ENCODE data around the gene RBM34. TPM values are rescaled to one million over a fixed set of nuclear protein-coding genes. Genes with fewer than 3 reads are reported as not detected.
"Not testable (repeated sequence)": the region's sequence is repeated elsewhere in the genome, so short reads cannot be mapped to it uniquely, and the experiment has no call there.

The RBM34 gene, protein sequence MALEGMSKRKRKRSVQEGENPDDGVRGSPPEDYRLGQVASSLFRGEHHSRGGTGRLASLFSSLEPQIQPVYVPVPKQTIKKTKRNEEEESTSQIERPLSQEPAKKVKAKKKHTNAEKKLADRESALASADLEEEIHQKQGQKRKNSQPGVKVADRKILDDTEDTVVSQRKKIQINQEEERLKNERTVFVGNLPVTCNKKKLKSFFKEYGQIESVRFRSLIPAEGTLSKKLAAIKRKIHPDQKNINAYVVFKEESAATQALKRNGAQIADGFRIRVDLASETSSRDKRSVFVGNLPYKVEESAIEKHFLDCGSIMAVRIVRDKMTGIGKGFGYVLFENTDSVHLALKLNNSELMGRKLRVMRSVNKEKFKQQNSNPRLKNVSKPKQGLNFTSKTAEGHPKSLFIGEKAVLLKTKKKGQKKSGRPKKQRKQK
- total RNA-seq: 24.0 TPM

DNA sequence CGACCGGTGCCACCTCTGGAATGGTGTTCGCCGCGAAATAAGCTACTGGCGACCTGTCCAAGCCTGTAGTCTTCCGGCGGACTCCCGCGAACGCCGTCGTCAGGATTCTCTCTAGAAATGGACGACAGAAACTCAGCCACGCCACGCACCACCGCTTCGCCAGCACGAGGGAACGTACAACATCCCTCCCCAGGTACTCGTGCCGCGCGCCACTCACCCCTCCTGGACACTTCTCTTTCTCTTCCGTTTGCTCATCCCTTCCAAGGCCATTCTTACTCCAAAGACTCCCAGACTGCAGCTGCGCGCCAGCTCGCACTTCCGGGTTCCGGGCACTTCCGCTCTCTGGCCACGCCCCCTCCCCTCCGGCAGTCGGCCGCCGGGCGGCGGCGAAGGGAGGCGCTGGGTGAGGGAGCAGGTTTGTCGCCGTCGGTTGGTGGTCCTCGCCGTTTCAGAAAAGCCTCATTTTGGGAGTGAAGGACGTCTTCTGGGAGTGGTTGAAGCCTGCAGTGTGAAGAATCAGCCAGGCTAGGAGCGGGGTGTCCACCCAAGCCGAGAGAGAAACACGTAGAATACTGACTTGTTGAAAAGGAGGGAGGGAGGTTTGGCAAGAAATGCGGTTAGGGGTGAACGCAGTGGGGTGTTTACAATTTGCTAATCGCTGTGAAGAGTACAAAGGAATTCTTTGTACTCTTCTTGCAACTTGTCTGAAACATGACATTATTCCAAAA lies at the start of gene RBM34:
Gene RBM34 (minus strand): TSS at position 294 of the 728 bp plus-strand sequence. CDS start 24 bp downstream, at position 270.
- peak; percentile 81 to 93 (median 91) for DNase-seq (ENCODE audit: low read depth in 2 of 3, low spot score in 2 of 3)

DNA sequence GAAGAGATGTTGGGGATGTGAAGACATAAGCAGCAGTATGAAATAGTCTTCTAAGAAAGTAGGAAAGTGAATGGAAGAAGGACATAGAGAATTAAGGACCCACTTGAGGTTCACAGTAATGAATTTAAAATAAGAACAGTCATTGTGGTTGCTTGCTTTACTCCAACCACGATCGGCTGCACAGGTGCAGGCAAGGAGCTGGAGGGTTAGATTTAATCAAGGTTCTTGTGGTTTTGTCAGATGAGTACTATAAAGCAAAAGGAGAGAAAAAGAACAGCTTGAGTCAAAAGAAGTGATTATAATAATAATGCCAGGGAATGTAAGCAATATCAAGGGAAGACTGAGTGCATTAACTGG lies 46.1 kb upstream of the RBM34 start:
- DNase-seq (ENCODE audit: low read depth in 2 of 3, low spot score in 2 of 3): peak; percentile 14 to 78 (median 41)

DNA sequence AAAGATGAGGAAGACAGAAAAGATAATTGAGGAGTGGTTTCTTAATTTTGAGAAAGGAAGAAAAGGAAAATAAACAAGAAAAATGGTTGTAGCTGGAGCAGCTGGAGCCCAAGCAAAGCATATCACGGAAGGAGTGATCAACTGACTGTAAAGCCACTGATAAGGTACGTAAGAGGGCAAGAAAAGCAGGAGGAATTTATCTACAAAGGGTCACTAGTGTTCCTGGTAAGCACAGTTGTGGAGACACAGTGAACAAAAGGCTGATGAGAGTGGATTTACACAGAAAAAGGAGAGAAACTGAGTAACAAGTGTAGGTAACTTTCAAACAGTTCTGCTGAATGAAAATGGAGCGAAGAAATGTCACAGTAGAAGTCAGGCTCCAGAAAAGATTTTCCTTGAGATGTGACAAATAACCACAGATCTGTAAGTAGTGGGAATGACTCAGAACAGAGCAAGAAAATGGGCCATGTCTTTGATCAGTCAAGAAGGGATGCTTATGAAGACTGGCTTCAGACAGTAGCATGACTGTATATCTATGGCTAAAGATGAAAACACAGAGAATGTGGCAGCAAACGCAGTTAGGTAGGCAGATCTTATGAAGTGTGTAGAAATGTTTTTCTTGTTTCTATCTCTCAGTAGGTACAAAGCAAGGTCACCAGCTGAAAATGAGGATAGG lies 45.6 kb upstream of the RBM34 start:
- peak in 1 of 3 donors; percentile 7 for DNase-seq (ENCODE audit: low read depth in 2 of 3, low spot score in 2 of 3)

DNA sequence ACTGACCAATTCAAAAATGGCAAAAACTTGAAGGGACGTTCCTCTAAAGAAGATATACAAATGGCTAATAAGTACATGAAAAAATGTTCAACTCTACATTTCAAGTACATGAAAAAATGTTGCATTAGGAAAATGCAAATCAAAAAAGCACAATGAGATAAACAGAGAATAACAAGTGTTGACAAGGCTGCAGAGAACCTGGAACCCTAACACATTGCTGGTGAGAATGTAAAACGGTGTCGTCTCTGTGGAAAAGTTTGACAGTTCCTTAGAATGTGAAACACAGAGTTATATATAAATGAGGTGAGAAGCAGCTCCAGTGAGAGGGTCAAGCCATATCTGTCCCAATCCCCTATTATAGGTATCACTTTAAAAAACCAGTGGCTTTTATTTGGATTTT lies 44.6 kb upstream of the RBM34 start:
- no peak for DNase-seq (ENCODE audit: low read depth in 2 of 3, low spot score in 2 of 3)

DNA sequence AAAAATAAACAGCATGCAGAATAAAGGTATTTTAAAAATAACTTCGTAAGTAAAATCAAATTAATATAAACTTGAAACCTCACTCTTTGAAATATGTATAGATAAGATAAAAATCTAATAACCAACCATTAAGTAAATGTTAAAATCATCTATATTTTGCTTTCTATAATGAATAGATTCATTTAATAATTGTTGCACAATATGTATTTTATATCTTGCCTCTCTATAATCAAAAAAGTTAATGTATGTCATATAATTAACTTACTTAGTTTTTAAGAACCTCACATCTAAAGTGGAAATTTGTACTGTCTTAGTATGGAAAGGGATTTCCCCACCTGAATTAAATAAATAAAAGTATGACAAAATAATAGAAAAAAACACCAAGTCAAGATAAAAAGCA lies 42.4 kb upstream of the RBM34 start:
- DNase-seq (ENCODE audit: low read depth in 2 of 3, low spot score in 2 of 3): no peak

DNA sequence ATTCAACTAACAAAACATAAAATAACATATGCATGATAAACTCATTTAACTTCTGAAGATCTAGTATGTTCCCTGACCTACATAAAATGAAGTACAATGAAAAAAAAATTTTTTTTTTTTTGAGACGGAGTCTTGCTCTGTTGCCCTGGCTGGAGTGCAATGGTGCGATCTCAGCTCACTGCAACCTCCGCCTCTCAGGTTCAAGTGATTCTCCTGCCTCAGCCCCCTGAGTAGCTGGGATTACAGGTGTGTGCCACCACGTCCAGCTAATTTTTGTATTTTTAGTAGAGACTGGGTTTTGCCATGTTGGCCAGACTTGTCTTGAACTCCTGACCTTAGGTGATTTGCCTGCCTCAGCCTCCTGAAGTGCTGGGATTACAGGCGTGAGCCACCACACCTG lies 41.4 kb upstream of the RBM34 start:
- not testable (repeated sequence) for DNase-seq (ENCODE audit: low read depth in 2 of 3, low spot score in 2 of 3)

DNA sequence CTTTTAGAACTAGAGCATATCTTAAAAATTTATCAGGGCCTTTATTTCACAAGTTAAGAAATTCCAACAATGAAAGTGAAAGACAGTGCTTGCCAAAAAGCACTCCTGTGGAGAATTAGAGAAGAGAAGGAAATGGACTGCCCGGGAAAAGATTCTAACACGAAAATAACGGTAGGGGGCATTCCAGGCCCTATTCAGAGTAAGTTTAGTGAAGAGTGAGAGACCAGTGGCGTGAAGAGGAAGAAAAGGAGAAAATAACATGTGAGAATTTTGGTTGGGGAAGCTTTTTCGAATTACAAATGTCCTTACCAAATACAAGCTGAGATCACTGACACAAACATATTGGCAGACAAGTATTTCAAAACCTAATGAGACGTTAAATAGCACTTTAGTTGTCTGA lies 38.4 kb upstream of the RBM34 start:
- DNase-seq (ENCODE audit: low read depth in 2 of 3, low spot score in 2 of 3): peak in 2 of 3 donors; percentile 22 to 55

DNA sequence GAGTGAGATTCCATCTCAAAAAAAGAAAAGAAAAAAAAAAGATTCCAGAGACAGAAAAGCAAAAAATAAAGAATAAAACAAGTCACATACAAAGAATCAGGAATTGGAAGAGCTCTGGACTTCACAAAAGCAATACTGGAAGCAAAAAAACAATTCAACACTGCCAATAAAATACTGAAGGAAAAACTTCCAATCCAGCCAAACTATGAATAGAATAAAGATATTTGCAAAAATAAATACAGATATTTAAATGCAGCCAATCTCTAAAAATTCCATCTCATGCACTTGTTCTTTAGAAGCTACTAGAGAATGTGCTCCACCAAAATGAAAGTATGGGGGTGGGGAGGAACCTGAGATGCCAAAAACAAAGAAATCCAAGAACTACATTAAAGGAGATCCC lies 29.4 kb upstream of the RBM34 start:
- DNase-seq (ENCODE audit: low read depth in 2 of 3, low spot score in 2 of 3): no peak

DNA sequence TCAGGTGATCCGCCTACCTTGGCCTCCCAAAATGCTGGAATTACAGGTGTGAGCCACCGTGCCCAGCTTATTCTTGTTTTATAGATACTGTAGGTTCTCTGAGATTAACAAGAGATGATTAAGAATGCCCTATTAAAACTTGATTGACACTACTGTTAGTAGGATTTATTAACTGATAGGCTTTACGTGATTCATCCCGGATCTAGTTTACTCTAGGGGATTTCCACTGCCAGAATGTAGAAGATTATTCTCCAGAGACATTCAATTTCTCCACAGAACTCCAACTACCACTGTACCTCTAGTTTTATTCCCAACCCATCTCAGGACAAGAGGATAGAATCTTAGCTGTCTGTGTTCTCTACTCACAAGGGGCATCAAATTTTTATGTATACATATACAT lies 26.3 kb upstream of the RBM34 start:
- DNase-seq (ENCODE audit: low read depth in 2 of 3, low spot score in 2 of 3): no peak

DNA sequence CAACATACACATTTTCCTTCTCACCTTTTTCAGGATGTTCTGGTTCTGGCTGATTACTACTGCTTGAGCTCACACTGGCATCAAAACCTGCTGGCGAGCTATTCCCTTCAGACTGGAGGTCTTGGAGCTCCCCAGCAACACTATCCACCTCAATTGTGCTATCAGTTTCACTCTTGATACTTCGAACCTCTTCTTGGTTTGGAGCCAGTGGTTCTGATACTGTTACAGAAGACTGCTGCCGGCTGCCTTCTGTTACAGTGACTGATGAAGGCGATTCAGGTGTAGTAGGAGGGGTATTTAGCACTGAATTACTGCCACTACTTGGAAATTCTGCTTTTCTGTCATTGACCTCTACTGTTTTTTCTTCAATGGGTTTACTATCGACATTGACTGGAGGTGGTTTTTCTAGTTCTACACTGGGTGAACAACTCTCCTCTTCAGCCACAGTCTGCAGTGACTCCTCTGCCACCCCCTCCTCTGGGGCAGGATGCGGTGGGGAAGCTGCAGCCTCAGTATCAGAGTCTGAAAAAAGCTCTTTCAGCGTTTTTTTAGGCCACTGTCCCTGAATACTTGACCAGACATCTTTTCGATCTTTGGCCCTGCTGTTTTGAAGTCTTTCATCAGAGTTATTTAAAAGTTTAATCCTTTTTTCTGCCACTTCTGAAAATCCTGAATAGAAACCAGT lies 20.7 kb upstream of the RBM34 start:
- DNase-seq (ENCODE audit: low read depth in 2 of 3, low spot score in 2 of 3): no peak

DNA sequence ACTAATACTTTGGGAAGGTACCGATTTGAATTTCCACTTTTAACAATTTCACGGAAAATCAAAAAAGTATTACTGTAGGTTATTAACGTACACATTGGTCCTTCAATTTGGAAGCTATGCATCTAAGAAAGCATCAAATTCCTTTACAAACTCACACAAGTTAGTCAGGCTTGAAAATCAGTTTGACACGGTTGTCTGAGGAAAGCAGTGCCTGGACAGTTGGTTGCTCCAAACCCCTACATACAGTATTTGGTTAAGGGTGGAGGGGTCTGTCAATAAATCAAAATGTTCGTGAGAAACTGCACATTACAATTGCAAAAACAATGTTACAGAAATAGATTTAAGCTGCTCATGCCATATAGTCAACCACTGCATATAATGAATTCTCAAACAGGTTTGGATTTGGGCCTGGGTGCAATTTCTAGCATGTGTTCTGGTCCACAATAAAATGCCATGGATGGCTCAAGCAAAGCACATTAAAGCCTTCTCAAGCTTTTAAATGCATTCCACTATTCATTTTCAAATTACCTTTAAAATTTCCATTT lies 19.9 kb upstream of the RBM34 start:
- no peak for DNase-seq (ENCODE audit: low read depth in 2 of 3, low spot score in 2 of 3)

DNA sequence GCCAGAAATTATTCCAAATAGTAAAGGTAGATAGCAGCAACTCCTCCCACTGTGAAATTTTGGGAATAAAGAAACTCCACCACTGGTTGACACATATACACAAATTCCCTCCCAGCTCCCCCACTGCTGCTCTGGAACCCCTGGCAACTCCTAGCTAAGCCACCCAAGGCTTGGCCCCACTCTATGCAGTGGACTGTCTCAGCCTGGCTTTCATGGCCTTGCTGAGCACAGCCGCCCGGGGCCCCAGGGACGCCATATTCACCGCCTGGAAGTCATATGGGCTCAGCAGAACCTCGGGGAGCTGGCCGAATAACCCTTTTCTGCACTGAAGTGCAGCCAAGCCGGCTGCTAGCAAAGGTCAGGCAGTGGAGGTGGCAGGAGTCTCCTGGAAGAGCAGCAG lies 15.4 kb upstream of the RBM34 start:
- no peak for DNase-seq (ENCODE audit: low read depth in 2 of 3, low spot score in 2 of 3)

DNA sequence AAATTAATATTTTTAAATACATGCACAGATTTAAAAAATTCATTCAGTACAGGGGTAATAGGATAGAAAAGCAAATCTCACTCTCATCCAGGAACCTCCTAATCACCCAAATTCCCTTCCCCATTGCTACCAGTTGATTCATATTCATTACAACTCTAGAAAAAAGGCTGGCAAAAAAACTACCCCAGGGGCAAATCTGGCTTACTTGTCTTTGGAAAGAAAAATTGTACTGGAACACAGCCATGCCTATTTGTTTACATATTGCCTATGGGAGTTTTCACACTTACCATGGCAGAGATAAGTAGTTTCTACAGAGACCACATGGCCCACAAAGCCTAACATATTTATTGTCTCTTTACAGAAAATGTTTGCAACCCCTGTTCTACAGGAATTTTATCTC lies 8.9 kb upstream of the RBM34 start:
- no peak for DNase-seq (ENCODE audit: low read depth in 2 of 3, low spot score in 2 of 3)

DNA sequence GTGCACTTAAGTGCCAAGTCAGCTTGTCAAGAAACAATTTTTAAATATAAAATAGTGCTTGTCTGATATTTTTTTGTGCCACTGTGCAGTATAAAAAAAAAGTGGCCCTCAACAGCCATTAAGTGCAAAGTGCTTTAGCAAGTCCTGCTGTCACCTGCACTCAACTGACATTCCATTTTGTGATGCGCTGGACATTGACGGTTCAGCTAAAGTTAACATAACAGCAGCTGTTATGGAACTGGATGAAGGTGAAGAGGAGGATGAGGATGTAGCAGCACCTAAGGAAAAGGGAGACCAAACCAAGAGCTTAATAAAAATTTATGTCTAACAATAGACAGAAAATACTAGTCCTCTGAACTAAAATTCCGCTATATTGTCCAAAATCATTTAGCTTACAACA lies 7.3 kb upstream of the RBM34 start:
- no peak for DNase-seq (ENCODE audit: low read depth in 2 of 3, low spot score in 2 of 3)

DNA sequence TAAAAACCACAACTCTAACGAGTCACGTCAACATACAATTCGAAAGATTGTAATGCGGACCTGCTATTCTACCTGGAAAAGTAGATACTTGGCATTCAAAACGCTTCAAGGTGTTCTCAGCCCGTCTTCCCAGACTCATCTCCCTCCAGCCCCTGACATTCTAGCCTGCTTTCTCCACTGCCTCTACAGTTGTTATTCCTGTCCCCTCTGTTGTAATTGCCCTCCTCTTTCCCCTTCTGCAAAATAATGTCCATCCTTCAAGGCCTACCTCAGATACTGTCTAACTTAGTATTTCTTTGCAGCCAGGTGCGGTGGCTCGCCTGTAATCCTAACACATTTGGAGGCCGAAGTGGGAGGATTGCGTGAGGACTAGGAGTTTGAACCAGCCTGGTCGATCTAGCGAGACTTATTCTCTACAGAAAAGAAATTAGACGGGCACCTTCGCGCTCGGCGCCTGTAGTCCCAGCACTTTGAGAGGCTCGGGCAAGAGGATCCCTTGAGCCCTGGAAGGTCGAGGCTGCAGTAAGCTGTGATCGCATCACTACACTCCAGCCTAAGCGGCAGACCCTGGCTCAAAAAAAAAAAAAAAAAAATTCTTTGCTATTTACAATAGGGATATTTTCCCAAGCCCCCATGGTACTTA lies 756 bp upstream of the RBM34 start:
- peak in 1 of 3 donors; percentile 9 for DNase-seq (ENCODE audit: low read depth in 2 of 3, low spot score in 2 of 3)

DNA sequence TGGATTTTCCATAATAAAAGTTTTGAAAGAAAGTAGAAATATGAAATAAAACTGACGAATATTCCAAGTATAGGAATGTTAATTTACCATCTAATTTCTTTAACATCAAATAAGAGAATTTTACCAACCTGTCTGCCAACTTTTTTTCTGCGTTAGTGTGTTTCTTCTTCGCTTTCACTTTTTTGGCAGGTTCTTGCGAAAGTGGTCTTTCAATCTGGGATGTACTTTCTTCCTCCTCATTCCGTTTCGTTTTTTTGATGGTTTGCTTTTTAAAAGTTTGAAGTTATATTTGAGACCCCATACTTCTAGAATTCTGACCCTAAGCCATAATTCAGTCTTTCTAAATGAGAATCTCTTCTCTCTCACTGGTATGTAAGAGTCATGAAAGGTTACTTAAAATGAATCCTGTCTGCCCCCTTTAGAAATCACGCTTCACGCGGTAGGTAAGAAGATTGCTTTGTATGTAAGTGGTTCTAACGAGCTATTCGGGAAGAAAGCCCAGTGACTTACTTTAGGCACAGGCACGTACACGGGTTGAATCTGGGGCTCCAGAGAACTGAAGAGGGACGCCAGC lies 580 bp downstream of the RBM34 start:
- peak in 2 of 3 donors; percentile 66 to 81 for DNase-seq (ENCODE audit: low read depth in 2 of 3, low spot score in 2 of 3)

DNA sequence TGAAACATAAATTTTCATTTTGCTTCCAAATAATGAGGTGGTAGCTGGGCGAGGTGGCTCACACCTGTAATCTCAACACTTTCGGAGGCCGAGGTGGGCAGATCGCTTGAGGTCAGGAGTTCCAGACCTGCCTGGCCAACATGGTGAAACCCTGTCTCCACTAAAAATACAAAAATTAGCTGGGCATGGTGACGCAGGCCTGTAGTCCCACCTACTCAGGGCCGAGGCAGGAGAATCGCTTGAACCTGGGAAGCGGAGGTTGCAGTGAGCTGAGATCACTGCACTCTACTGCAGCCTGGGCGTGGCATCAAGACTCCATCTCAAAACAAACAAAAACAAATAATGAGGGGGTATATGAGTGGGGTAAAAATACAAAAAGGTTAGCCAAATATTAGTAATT lies 1.1 kb downstream of the RBM34 start:
- DNase-seq (ENCODE audit: low read depth in 2 of 3, low spot score in 2 of 3): not testable (repeated sequence)

DNA sequence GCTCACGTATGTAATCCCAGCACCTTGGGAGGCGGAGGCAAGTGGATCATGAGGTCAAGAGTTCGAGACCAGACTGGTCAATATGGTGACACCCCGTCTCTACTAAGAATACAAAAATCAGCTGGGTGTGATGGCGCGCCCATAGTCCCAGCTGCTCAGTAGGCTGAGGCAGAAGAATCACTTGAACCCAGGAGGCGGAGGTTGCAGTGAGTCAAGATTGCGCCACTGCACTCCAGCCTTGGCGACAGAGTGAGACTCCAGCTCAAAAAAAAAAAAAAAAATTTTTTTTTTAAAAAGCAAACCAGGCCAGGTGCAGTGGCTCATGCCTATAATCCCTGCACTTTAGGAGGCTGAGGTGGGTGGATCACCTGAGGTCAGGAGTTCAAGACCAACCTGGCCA lies 1.8 kb downstream of the RBM34 start:
- DNase-seq (ENCODE audit: low read depth in 2 of 3, low spot score in 2 of 3): not testable (repeated sequence)

DNA sequence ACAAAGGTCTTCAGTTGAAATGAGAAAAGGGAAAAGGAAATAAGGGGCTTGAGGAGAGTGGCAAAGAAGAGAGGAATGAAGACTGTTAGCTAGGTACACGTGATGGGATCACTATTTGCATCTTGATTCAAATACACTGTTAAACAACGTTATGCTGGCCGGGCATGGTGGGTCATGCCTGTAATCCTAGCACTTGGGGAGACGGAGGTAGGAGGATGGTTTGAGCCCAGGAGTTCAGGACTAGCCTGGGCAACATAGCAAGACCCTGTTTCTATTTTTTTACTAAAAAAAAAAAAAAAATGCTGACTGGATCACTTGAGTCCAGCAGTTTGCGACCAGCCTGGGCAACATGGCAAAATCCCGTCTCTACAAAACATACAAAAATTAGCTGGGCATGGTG lies 2.4 kb downstream of the RBM34 start:
- DNase-seq (ENCODE audit: low read depth in 2 of 3, low spot score in 2 of 3): no peak

DNA sequence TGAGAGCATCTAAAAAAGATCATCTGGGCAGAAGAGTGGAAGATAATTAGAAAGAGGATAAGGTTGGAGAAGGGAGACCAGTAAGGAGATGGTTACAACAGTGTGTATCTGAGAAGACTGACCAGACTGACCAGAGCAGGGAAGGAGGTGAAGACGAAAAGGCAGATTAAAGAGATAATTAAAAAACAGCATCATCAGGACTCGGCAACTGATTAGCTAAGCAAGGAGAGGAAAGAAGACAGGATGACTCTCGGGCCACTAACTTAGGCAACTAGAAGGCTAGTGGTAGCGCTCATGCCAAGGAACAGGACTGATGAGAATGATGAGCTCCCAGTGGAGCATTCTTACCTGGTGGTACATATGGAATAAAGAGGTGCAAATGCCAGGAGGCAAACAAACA lies 3.9 kb downstream of the RBM34 start:
- DNase-seq (ENCODE audit: low read depth in 2 of 3, low spot score in 2 of 3): no peak
